ENCODE data around the gene FOXL3. TPM values are rescaled to one million over a fixed set of nuclear protein-coding genes. Genes with fewer than 3 reads are reported as not detected.

FOXL3 gene
- total and polyA plus RNA-seq, 2 donors (not counting 1 experiment from before 2014, with no cell fraction given), result not detected

- no peak for ATAC-seq (ENCODE audit: low read depth)
- POLR2A ChIA-PET, result no interaction called here
- H3K27ac Mint-ChIP-seq, result no peak overlapping the region
- peaks cover 6% of the 10 kb centered on the region for H3K9me3 Mint-ChIP-seq (ENCODE audit: insufficient read depth)
- Histone ChIP-seq H3K27me3 (replicated peaks in 1 of 4; ENCODE audit: control extremely low read depth in 1 of 4, control insufficient read depth in 3 of 4, insufficient read depth in 4 of 4, low read length in 3 of 4) (peaks cover 0 to 9% (median 0%) of the 10 kb centered on the region in 4 experiments), H3K36me3 (replicated peaks in 1 of 2; ENCODE audit: control extremely low read depth in 1 of 2, control insufficient read depth in 1 of 2, extremely low read depth in 1 of 2, insufficient read depth in 2 of 2, low read length in 1 of 2) (no peaks in the 10 kb centered on the region), H4K20me1 (ENCODE audit: control insufficient read depth, insufficient read depth, low read length, poor library complexity, severe bottlenecking) (no peaks in the 10 kb centered on the region), H3K9ac (ENCODE audit: low read length) (no peak overlapping the region), H3K27ac (ENCODE audit: low read length in 2 of 2) (no peak overlapping the region), H3K79me2 (ENCODE audit: control insufficient read depth, insufficient read depth, low read length) (no peaks in the 10 kb centered on the region), H2AFZ (ENCODE audit: insufficient read depth, low read depth, low read length, poor library complexity, severe bottlenecking) (no peak overlapping the region), H3K9me3 (ENCODE audit: control extremely low read depth in 1 of 3, control insufficient read depth in 2 of 3, insufficient read depth in 1 of 3, low read length in 2 of 3) (peaks cover 0 to 12% (median 0%) of the 10 kb centered on the region in 3 donors), H3K4me1 (ENCODE audit: control insufficient read depth in 2 of 2, insufficient read depth in 2 of 2, low read length in 2 of 2) (no peaks in the 10 kb centered on the region), H3K4me2 (replicated peaks; ENCODE audit: low read depth, low read length, poor library complexity, severe bottlenecking) (no peak overlapping the region), H3K4me3 (ENCODE audit: control extremely low read depth in 1 of 5, extremely low read depth in 1 of 5, insufficient read depth in 1 of 5, low read depth in 2 of 5, low read length in 4 of 5) (no peak overlapping the region)
- no peaks in the 10 kb centered on the region for H3K4me1 Mint-ChIP-seq
- no peak overlapping the region for H3K4me3 Mint-ChIP-seq
- H3K27me3 Mint-ChIP-seq, result peaks cover 44% of the 10 kb centered on the region
- CTCF ChIA-PET, result no interaction called here
- TF ChIP-seq CTCF (IDR thresholded peaks at IDR 0.05), result no peak
- TF ChIP-seq EZH2 (IDR thresholded peaks at IDR 0.05; ENCODE audit: borderline replicate concordance, insufficient read depth, low read depth, low read length, poor library complexity, severe bottlenecking), result no peak
- no peak for DNase-seq
- WGBS (ENCODE audit: insufficient coverage), result 95% methylated on average over 5 of the region's 8 CpGs
- intact Hi-C loops (cut with micrococcal nuclease), result no loop called here
These were observed 24.9 kb downstream of the FOXL3 start for GRCh38 chr7:314853-315252.

- Mint-ChIP-seq H3K4me1 (no peaks in the 10 kb centered on the region), H3K9me3 (ENCODE audit: insufficient read depth) (peaks cover 6% of the 10 kb centered on the region), H3K27ac (no peak overlapping the region), H3K4me3 (no peak overlapping the region), H3K27me3 (peaks cover 45% of the 10 kb centered on the region)
- Histone ChIP-seq H3K36me3 (replicated peaks in 1 of 2; ENCODE audit: control extremely low read depth in 1 of 2, control insufficient read depth in 1 of 2, extremely low read depth in 1 of 2, insufficient read depth in 2 of 2, low read length in 1 of 2) (no peaks in the 10 kb centered on the region), H3K27ac (ENCODE audit: low read length in 2 of 2) (no peak overlapping the region), H2AFZ (ENCODE audit: insufficient read depth, low read depth, low read length, poor library complexity, severe bottlenecking) (no peak overlapping the region), H3K4me3 (ENCODE audit: control extremely low read depth in 1 of 5, extremely low read depth in 1 of 5, insufficient read depth in 1 of 5, low read depth in 2 of 5, low read length in 4 of 5) (no peak overlapping the region), H3K79me2 (ENCODE audit: control insufficient read depth, insufficient read depth, low read length) (no peaks in the 10 kb centered on the region), H3K27me3 (replicated peaks in 1 of 4; ENCODE audit: control extremely low read depth in 1 of 4, control insufficient read depth in 3 of 4, insufficient read depth in 4 of 4, low read length in 3 of 4) (peaks cover 0 to 9% (median 2%) of the 10 kb centered on the region in 4 experiments), H3K4me1 (ENCODE audit: control insufficient read depth in 2 of 2, insufficient read depth in 2 of 2, low read length in 2 of 2) (no peaks in the 10 kb centered on the region), H3K4me2 (replicated peaks; ENCODE audit: low read depth, low read length, poor library complexity, severe bottlenecking) (no peak overlapping the region), H4K20me1 (ENCODE audit: control insufficient read depth, insufficient read depth, low read length, poor library complexity, severe bottlenecking) (no peaks in the 10 kb centered on the region), H3K9me3 (ENCODE audit: control extremely low read depth in 1 of 3, control insufficient read depth in 2 of 3, insufficient read depth in 1 of 3, low read length in 2 of 3) (peaks cover 0 to 9% (median 0%) of the 10 kb centered on the region in 3 donors), H3K9ac (ENCODE audit: low read length) (no peak overlapping the region)
- ChIA-PET POLR2A (no interaction called here), CTCF (interaction anchor here (0.7 kb wide), 1 partner anchor 66 kb away, joined by 3 read pairs; no protein-coding TSS in a partner anchor)
- ATAC-seq (ENCODE audit: low read depth) (no peak), DNase-seq (no peak)
- no peak for TF ChIP-seq CTCF (IDR thresholded peaks at IDR 0.05)
- no peak for TF ChIP-seq EZH2 (IDR thresholded peaks at IDR 0.05; ENCODE audit: borderline replicate concordance, insufficient read depth, low read depth, low read length, poor library complexity, severe bottlenecking)
- 86% methylated on average over 14 of the region's 16 CpGs for WGBS (ENCODE audit: insufficient coverage)
- intact Hi-C loops (cut with micrococcal nuclease), result no loop called here
These were observed 25.7 kb downstream of the FOXL3 start for GRCh38 chr7:315516-316265.
